Body of pancreas (tissue), 4 donors: ENCODE results near the gene GOLGA7B. TPM values are rescaled to one million over a fixed set of nuclear protein-coding genes. Genes with fewer than 3 reads are reported as not detected.

Experiments used
- ATAC-seq: fragments of 150-250 bp; one replicate; pipeline ENCODE4 v1.9.1; 2016
- DNase-seq, 4 donors: peaks; one replicate each; pipeline ENCODE4 v3.0.0-alpha.2; 2019
- H3K27ac ChIP-seq, 4 donors: fragments of 200-600 bp; sonication (generic); 1 replicate in 3 of 4; 2 replicates in 1 of 4; pipeline versions ENCODE4 v1.5.1 to v1.6.1; 2016 to 2019; ENCODE audit warnings: mild to moderate bottlenecking in 1 of 4, mixed read lengths in 1 of 4, moderate library complexity in 1 of 4
- H3K27me3 ChIP-seq, 2 donors: fragments of 200-600 bp; sonication (generic); one replicate each; pipeline ENCODE4 v1.6.0; 2016; ENCODE audit warnings: mild to moderate bottlenecking in 1 of 2
- H3K36me3 ChIP-seq, 2 donors: fragments of 200-600 bp; sonication (generic); replicated peaks in 1 of 2; 2 replicates each; pipeline ENCODE4 v1.5.1; 2016; ENCODE audit warnings: low read depth in 2 of 2; ENCODE audit not compliant: insufficient read depth in 1 of 2
- H3K4me1 ChIP-seq: fragments of 200-600 bp; sonication (generic); one replicate; pipeline ENCODE4 v1.6.0; 2016
- H3K4me3 ChIP-seq, 2 donors: fragments of 200-600 bp; sonication (generic); 1 replicate in 1 of 2; 2 replicates in 1 of 2; pipeline ENCODE4 v1.5.1; 2016 to 2019
- H3K9me3 ChIP-seq, 3 donors: fragments of 200-600 bp; sonication (generic); 1 replicate in 2 of 3; 2 replicates in 1 of 3; pipeline ENCODE4 v1.5.1; 2016
- POLR2A ChIP-seq, 3 donors: fragments of 450-650 bp; IDR thresholded peaks; one replicate each; pipeline ENCODE4 v1.6.1; 2016; ENCODE audit warnings: antibody characterized with exemption in 3 of 3, mild to moderate bottlenecking in 2 of 3
- WGBS, 2 donors: methylation state at CpG; one replicate each; pipeline ENCODE4 v1.1.5; 2017; 5-methylcytosine and 5-hydroxymethylcytosine counted together
- intact Hi-C: fragments of 100-400 bp; cut with DNase I; formaldehyde crosslinking; loops from one replicate; pipeline ENCODE4 v1.15.1; 2023
- total RNA-seq, 2 donors: library from RNA; depleted of rRNA; stranded (reverse); fragments of >200 nt; gene quantifications; one replicate each; pipeline ENCODE4 v1.1.0, GENCODE V29; 2016
- TF ChIP-seq, protein P1 (sequence below), 7 experiments: fragments of 450-650 bp in 4 of 7; fragments of 200-600 bp in 3 of 7; sonication (generic) in 3 of 7; IDR thresholded peaks; one replicate each; pipeline ENCODE4 v1.5.1; 2016 to 2019; ENCODE audit warnings: antibody characterized with exemption in 7 of 7

The GOLGA7B gene
- total RNA-seq, 2 donors from 2014 or later, result 9.1 to 12.5 TPM

DNA sequence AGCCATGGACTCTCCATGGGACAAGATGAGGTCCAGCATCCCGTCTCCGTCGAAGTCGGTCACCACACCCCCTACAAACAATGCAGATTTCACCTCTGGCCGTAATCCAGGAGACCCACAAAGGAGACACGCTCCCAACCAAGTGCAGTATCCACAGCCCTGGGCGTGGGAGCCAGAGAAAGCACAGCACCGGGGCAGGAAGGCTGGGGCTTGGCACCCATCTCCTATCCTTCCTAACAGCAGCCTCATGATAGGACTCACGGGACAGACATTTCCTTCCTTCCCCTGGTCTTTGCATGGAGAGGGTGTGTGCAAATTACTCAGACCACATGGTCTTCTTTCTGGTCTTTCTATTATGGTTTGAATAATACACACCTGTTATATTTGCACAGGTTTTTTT is 46.3 kb downstream of the GOLGA7B start:
- DNase-seq (no peak), ATAC-seq (no peak)
- intact Hi-C loops, result no loop called here
- no peaks in the 10 kb centered on the region for H3K9me3 ChIP-seq
- H3K27me3 ChIP-seq, result no peaks in the 10 kb centered on the region
- peaks cover 5% of the 10 kb centered on the region for H3K4me1 ChIP-seq
- no peaks in the 10 kb centered on the region for H3K36me3 ChIP-seq
- TF ChIP-seq POLR2A (IDR thresholded peaks at IDR 0.05), result no peak
- TF ChIP-seq, protein P1, sequence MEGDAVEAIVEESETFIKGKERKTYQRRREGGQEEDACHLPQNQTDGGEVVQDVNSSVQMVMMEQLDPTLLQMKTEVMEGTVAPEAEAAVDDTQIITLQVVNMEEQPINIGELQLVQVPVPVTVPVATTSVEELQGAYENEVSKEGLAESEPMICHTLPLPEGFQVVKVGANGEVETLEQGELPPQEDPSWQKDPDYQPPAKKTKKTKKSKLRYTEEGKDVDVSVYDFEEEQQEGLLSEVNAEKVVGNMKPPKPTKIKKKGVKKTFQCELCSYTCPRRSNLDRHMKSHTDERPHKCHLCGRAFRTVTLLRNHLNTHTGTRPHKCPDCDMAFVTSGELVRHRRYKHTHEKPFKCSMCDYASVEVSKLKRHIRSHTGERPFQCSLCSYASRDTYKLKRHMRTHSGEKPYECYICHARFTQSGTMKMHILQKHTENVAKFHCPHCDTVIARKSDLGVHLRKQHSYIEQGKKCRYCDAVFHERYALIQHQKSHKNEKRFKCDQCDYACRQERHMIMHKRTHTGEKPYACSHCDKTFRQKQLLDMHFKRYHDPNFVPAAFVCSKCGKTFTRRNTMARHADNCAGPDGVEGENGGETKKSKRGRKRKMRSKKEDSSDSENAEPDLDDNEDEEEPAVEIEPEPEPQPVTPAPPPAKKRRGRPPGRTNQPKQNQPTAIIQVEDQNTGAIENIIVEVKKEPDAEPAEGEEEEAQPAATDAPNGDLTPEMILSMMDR (IDR thresholded peaks at IDR 0.05), result no peak
- H3K4me3 ChIP-seq, result no peak overlapping the region
- no peak overlapping the region for H3K27ac ChIP-seq
- WGBS, 2 donors, result 71 to 81% methylated on average over 9 of the region's 9 CpGs

DNA sequence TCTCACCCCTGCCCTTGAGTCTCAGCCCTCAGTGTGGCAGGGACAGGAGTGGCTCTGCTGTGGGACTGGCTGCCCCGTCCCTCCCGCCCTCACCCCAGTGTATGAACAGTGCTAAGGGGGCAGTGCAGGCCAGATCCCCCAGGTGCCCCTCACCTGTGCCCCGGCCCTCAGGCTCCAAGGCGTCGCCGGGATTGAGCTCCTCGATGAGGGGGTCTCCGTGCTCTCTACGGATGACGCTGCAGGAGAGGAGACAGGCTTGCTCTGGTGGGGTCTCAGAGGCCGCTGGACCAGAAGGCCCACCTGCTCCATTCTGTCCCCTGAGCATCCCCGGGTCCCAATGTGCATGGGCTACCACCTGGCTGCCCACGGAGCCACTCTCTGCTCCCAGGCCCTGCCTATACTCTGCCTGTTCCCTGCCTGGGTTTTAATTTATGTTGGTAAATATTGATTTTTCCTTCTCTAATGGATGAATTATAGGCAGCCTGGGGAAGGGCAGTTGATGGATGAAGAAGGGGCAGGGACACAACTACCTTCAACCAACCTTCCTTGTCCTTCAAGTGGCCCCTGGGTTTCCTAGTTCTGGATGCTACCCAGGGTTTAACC is 47.2 kb downstream of the GOLGA7B start:
- WGBS, 2 donors, result 77 to 80% methylated on average over 3 to 13 of the region's 13 CpGs
- Histone ChIP-seq H3K27me3 (no peaks in the 10 kb centered on the region), H3K27ac (no peak overlapping the region), H3K4me1 (peaks cover 5% of the 10 kb centered on the region), H3K4me3 (no peak overlapping the region), H3K9me3 (no peaks in the 10 kb centered on the region), H3K36me3 (no peaks in the 10 kb centered on the region)
- ATAC-seq, result no peak
- no peak for TF ChIP-seq POLR2A (IDR thresholded peaks at IDR 0.05)
- TF ChIP-seq, protein P1 (IDR thresholded peaks at IDR 0.05), result no peak
- intact Hi-C loops, result no loop called here
- no peak for DNase-seq

DNA sequence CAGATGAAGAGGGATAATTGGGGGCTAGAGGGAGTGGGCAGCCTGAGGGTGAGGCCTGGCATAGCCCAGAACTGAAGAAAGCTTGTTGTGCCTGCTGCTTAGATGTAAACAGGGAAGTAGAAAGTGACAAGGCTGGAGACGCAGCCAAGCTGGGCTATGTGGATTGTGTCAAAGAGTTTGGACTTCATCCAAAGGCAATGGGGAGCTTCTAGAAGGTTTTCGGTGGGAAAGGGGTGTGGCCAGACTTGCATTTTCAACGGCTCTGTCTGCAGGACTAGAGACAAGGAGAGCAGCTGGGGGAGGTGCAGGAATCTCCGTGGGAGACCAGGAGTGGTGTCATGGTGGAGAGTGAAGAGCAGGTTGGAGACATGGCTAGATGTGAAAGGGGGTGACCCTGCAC is 48.8 kb downstream of the GOLGA7B start:
- ATAC-seq, result no peak
- Histone ChIP-seq H3K4me3 (no peak overlapping the region), H3K27ac (no peak overlapping the region), H3K4me1 (peaks cover 5% of the 10 kb centered on the region), H3K36me3 (no peaks in the 10 kb centered on the region), H3K27me3 (no peaks in the 10 kb centered on the region), H3K9me3 (no peaks in the 10 kb centered on the region)
- TF ChIP-seq POLR2A (IDR thresholded peaks at IDR 0.05), result no peak
- intact Hi-C loops, result no loop called here
- no peak for DNase-seq
- 26 to 35% methylated on average over 4 of the region's 4 CpGs for WGBS, 2 donors

- no peaks in the 10 kb centered on the region for H3K9me3 ChIP-seq
- intact Hi-C loops, result no loop called here
- DNase-seq, result no peak
- ATAC-seq, result no peak
- H3K4me3 ChIP-seq, result no peak overlapping the region
- 78 to 87% methylated on average over 12 of the region's 12 CpGs for WGBS, 2 donors
- no peaks in the 10 kb centered on the region for H3K27me3 ChIP-seq
- peaks cover 5% of the 10 kb centered on the region for H3K4me1 ChIP-seq
- TF ChIP-seq POLR2A (IDR thresholded peaks at IDR 0.05), result no peak
- TF ChIP-seq, protein P1 (IDR thresholded peaks at IDR 0.05), result no peak
- H3K36me3 ChIP-seq, result no peaks in the 10 kb centered on the region
- H3K27ac ChIP-seq, result no peak overlapping the region
Observed at GRCh38 chr10:97901381-97901780, 51.7 kb downstream of the GOLGA7B start.

DNA sequence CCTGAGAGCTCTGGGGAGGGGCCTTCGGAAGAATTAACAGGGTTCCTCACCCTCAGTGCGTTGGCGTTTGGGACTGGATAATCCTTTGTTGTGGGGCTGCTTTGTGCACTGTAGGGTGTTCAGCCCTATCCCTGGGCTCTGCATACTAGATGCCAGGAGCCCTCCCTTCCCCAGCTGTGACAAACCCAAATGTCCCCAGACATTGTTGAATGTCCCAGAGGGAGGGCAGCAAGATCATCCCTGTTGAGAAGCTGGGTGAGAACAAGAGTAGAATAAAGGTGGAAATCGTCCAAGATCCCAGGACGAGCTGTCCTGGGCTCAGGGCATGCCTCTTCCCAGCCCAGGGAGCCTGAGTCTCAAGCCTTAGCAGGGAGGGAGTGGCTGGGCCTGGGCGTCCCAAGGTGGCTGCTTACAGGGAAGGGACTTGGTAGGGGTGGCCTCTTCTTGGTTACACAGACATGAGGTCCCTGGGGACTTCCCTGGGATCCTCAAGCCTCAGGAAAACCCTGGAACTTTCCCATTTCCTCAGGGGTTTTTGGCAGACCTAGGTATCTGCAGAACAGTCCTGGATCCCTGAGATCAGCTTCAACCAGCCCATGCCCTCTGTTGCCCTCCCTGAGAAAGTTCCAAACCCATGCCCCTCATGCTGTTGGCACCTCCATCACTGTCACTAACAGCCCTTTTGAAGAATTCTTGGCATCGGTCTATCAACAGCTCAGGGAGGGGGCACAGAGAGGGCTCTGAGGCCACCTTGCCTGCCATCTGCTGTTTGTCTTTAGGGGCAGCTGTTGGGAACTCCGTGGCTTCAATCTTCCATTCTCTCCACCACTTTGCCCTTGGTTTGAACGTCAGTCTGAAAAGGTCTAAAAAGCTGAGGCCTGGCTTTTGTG is 53.7 kb downstream of the GOLGA7B start:
- Histone ChIP-seq H3K4me3 (no peak overlapping the region), H3K36me3 (no peaks in the 10 kb centered on the region), H3K27ac (no peak overlapping the region), H3K4me1 (peaks cover 4% of the 10 kb centered on the region), H3K9me3 (no peaks in the 10 kb centered on the region), H3K27me3 (no peaks in the 10 kb centered on the region)
- WGBS, 2 donors, result 55 to 62% methylated on average over 9 of the region's 9 CpGs
- intact Hi-C loops, result no loop called here
- DNase-seq (no peak), ATAC-seq (no peak)
- TF ChIP-seq, protein P1 (IDR thresholded peaks at IDR 0.05), result no peak
- no peak for TF ChIP-seq POLR2A (IDR thresholded peaks at IDR 0.05)
